GM23338 (cell line): ENCODE results near the gene SNX9. TPM values are rescaled to one million over a fixed set of nuclear protein-coding genes. Genes with fewer than 3 reads are reported as not detected.

Source experiments
- ATAC-seq: fragments of 200-7000 bp; cut with Tn5 transposase; 3 replicates; pipeline ENCODE4 v1.9.1; 2020
- DNase-seq: peaks from one replicate; pipeline ENCODE4 v3.0.0-alpha.2; 2015; ENCODE audit warnings: low spot score
- H2AFZ ChIP-seq: fragments of 200-600 bp; sonication (generic); 2 replicates; pipeline ENCODE4 v1.8.0; 2016; ENCODE audit warnings: antibody characterized with exemption, mild to moderate bottlenecking, moderate library complexity
- H3F3A ChIP-seq: fragments of 200-600 bp; sonication (generic); replicated peaks from 2 replicates; pipeline ENCODE4 v1.8.0; 2017; ENCODE audit warnings: antibody characterized with exemption, mixed run types, low read depth
- H3K27ac ChIP-seq: fragments of 200-600 bp; sonication (generic); 2 replicates; pipeline ENCODE4 v1.6.1; 2016; ENCODE audit warnings: low read depth
- H3K27me3 ChIP-seq: fragments of 200-600 bp; sonication (generic); 2 replicates; pipeline ENCODE4 v1.8.0; 2016; ENCODE audit warnings: mild to moderate bottlenecking, mixed run types, moderate library complexity; ENCODE audit not compliant: insufficient read depth
- H3K36me3 ChIP-seq: fragments of 200-600 bp; sonication (generic); 2 replicates; pipeline ENCODE4 v1.8.0; 2016; ENCODE audit warnings: mild to moderate bottlenecking; ENCODE audit not compliant: insufficient read depth
- H3K4me1 ChIP-seq: fragments of 200-600 bp; sonication (generic); 2 replicates; pipeline ENCODE4 v1.8.0; 2016; ENCODE audit warnings: mild to moderate bottlenecking, moderate library complexity; ENCODE audit not compliant: insufficient read depth
- H3K4me2 ChIP-seq: fragments of 200-600 bp; sonication (generic); 2 replicates; pipeline ENCODE4 v1.7.1; 2017; ENCODE audit warnings: mixed run types
- H3K4me3 ChIP-seq: fragments of 200-600 bp; sonication (generic); 2 replicates; pipeline ENCODE4 v1.6.1; 2016; ENCODE audit warnings: mixed run types
- H3K79me2 ChIP-seq: fragments of 200-600 bp; sonication (generic); replicated peaks from 2 replicates; pipeline ENCODE4 v1.8.0; 2017; ENCODE audit warnings: mild to moderate bottlenecking; ENCODE audit not compliant: insufficient read depth
- H3K9me2 ChIP-seq: fragments of 200-600 bp; sonication (generic); 2 replicates; pipeline ENCODE4 v1.8.0; 2017; ENCODE audit not compliant: insufficient read depth
- H4K20me1 ChIP-seq: fragments of 200-600 bp; sonication (generic); replicated peaks from 2 replicates; pipeline ENCODE4 v1.8.0; 2017; ENCODE audit warnings: mild to moderate bottlenecking; ENCODE audit not compliant: insufficient read depth
- H3K27ac Mint-ChIP-seq: 2 replicates; pipeline ENCODE4 v1.8.0; 2020; ENCODE audit warnings: inconsistent platforms, mild to moderate bottlenecking, moderate library complexity, mixed read lengths
- H3K27me3 Mint-ChIP-seq: 3 replicates; pipeline ENCODE4 v1.8.0; 2022; ENCODE audit warnings: low read depth, mild to moderate bottlenecking, moderate library complexity, mixed read lengths, inconsistent platforms; ENCODE audit not compliant: insufficient read depth, poor library complexity
- H3K36me3 Mint-ChIP-seq: 3 replicates; pipeline ENCODE4 v1.8.0; 2021; ENCODE audit warnings: low read depth, mild to moderate bottlenecking, inconsistent platforms, moderate library complexity, mixed read lengths
- H3K4me1 Mint-ChIP-seq: 3 replicates; pipeline ENCODE4 v1.8.0; 2020; ENCODE audit warnings: mild to moderate bottlenecking, inconsistent platforms, mixed read lengths
- H3K4me3 Mint-ChIP-seq: 3 replicates; pipeline ENCODE4 v1.8.0; 2021; ENCODE audit warnings: moderate library complexity, mild to moderate bottlenecking, inconsistent platforms, mixed read lengths
- H3K9me3 Mint-ChIP-seq: 3 replicates; pipeline ENCODE4 v1.8.0; 2020; ENCODE audit warnings: moderate library complexity, mild to moderate bottlenecking, inconsistent platforms, mixed read lengths
- CREB1 ChIP-seq: fragments of 250-450 bp; sonication (Bioruptor Pico); IDR thresholded peaks from 2 replicates; pipeline ENCODE4 v1.5.0; 2020; ENCODE audit warnings: low read depth, mild to moderate bottlenecking, moderate library complexity
- EZH2 ChIP-seq: fragments of 200-600 bp; sonication (generic); IDR thresholded peaks from one replicate; pipeline ENCODE4 v1.8.0; 2017; ENCODE audit warnings: antibody characterized with exemption, mild to moderate bottlenecking, low read depth; ENCODE audit not compliant: unreplicated experiment
- STAT1 ChIP-seq: IDR thresholded peaks from one replicate; pipeline ENCODE4 v1.6.1; 2016; ENCODE audit warnings: antibody characterized with exemption; ENCODE audit not compliant: unreplicated experiment
- ZNF114 ChIP-seq: fragments of 250-450 bp; sonication (Bioruptor Pico); IDR thresholded peaks from 2 replicates; pipeline ENCODE4 v1.5.0; 2020; ENCODE audit warnings: mild to moderate bottlenecking, moderate library complexity
- ZNF331 ChIP-seq: fragments of 250-450 bp; sonication (Bioruptor Pico); IDR thresholded peaks from 2 replicates; pipeline ENCODE4 v1.5.0; 2020; ENCODE audit warnings: low read depth, mild to moderate bottlenecking, moderate library complexity
- polyA plus RNA-seq: library from polyadenylated mRNA; unstranded; fragments of >200 nt; fragmentation: Nextera tagmentation; extraction: Ambion mirVana; gene quantifications from 2 replicates; pipeline ENCODE4 v1.2.1, GENCODE V29; 2016
- total RNA-seq: library from RNA; depleted of rRNA; stranded (reverse); fragments of >200 nt; shearing (Covaris generic); gene quantifications from 2 replicates; pipeline ENCODE4 v1.2.3, GENCODE V29; 2014
- TF ChIP-seq, protein P1 (sequence below): IDR thresholded peaks from 2 replicates; pipeline ENCODE4 v1.6.1; 2016; ENCODE audit warnings: antibody characterized with exemption
- TF ChIP-seq, protein P2 (sequence below): IDR thresholded peaks from one replicate; pipeline ENCODE4 v1.6.1; 2018; ENCODE audit warnings: antibody characterized with exemption; ENCODE audit not compliant: unreplicated experiment
- TF ChIP-seq, protein P3 (sequence below), 2 experiments: fragments of 200-600 bp in 1 of 2; sonication (generic) in 1 of 2; conservative IDR thresholded peaks; 2 replicates each; pipeline versions ENCODE4 v1.5.1 to v1.6.1; 2016 to 2017; ENCODE audit warnings: antibody characterized with exemption in 2 of 2, low read depth in 2 of 2, mild to moderate bottlenecking in 2 of 2, moderate library complexity in 1 of 2

The SNX9 gene
- total and polyA plus RNA-seq, 2 experiments from 2014 or later = 18.4 to 23.3 TPM

DNA sequence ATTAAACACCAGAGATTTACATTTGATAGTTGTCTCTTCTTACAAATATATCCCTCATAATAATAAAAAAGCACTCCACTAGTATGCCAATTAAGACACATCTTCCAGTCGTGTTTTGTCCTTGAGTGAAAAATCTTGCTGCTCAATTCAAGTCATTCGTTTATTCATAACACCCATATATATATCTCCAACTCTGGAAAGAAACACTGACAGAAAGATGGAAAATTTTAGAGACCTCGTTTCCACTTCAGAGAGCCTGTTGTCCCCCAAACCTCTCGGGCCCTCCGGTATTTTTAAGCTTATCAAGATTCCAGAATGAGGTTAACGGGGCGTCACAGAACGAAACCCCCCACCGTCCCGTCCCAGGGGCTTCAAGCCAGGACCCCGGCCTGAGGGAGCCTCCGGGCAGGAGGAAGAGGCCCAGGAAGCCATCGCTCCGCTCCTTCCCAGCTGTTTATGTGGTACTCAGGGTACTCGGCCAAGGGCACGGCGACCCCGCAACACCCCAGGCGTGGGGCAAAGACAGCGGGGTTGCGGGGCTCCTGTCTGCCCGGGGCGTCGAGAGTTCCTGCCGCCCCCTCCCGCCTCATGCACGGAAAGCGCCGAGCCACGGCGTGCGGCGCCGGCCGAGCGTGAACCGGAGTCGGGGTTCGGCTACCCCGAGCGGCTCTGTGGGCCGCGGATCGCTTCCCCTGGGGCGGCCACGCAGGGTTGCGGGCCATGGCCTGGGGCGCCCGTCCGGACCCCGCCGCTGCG lies 623 bp upstream of the SNX9 start (continued):
- TF ChIP-seq, protein P1, sequence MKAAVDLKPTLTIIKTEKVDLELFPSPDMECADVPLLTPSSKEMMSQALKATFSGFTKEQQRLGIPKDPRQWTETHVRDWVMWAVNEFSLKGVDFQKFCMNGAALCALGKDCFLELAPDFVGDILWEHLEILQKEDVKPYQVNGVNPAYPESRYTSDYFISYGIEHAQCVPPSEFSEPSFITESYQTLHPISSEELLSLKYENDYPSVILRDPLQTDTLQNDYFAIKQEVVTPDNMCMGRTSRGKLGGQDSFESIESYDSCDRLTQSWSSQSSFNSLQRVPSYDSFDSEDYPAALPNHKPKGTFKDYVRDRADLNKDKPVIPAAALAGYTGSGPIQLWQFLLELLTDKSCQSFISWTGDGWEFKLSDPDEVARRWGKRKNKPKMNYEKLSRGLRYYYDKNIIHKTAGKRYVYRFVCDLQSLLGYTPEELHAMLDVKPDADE = no peak
- no peak for TF ChIP-seq CREB1 (CRISPR knock-in tag)
- no peak for TF ChIP-seq ZNF114 (CRISPR knock-in tag)
- TF ChIP-seq ZNF331 (CRISPR knock-in tag) = no peak
- TF ChIP-seq, protein P2, sequence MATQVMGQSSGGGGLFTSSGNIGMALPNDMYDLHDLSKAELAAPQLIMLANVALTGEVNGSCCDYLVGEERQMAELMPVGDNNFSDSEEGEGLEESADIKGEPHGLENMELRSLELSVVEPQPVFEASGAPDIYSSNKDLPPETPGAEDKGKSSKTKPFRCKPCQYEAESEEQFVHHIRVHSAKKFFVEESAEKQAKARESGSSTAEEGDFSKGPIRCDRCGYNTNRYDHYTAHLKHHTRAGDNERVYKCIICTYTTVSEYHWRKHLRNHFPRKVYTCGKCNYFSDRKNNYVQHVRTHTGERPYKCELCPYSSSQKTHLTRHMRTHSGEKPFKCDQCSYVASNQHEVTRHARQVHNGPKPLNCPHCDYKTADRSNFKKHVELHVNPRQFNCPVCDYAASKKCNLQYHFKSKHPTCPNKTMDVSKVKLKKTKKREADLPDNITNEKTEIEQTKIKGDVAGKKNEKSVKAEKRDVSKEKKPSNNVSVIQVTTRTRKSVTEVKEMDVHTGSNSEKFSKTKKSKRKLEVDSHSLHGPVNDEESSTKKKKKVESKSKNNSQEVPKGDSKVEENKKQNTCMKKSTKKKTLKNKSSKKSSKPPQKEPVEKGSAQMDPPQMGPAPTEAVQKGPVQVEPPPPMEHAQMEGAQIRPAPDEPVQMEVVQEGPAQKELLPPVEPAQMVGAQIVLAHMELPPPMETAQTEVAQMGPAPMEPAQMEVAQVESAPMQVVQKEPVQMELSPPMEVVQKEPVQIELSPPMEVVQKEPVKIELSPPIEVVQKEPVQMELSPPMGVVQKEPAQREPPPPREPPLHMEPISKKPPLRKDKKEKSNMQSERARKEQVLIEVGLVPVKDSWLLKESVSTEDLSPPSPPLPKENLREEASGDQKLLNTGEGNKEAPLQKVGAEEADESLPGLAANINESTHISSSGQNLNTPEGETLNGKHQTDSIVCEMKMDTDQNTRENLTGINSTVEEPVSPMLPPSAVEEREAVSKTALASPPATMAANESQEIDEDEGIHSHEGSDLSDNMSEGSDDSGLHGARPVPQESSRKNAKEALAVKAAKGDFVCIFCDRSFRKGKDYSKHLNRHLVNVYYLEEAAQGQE = no peak
- no peak for TF ChIP-seq EZH2

DNA sequence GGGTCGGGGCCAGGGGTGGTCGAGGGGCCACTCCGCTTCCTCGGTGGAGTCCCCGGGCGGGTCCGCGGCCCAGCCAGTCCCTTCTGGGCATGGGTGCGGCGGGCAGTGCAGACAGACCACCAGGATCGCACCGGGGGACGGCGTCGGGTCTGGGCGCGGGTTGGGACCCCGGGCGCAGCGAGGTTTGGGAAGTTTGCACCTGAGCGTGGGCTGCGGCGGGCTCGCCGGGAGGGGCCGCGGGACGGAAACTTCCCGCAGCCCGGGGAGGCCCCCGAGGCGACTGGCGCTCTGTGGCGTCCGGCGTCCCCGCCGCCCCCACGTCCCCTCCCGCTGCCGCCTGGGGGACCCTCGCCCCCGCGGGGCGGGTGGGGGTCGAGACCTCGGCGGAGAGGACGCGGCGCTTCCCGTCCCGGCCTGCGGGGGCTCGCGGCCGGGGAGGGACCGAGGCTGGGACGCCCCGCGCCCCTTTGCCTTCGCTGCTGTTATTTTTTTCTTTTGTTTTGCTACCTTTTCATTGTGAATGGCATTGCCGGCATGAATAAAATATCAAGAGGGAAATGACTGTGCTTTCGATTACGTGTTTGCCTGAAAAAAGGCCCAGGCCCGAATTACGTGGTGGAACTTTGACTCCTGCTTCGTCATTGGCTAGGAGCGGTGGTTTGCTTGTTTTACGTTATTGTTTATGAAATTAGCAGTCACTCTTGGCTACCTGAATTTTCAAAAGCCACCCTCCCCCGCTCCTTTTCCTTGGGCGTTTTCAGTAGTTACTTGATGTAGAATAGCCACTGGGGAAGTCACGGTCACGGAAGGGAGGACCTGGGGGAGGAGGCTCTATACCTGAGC lies 703 bp downstream of the SNX9 start:
- peak overlapping the region; percentile 96 for H3K27ac Mint-ChIP-seq
- H3K9me3 Mint-ChIP-seq = no peaks in the 10 kb centered on the region
- DNase-seq = peak; percentile 49
- H3K27ac ChIP-seq = peak overlapping the region; percentile 74
- no peaks in the 10 kb centered on the region; the same call in 2 of the 3 replicates for H3K36me3 Mint-ChIP-seq
- H3K27me3 Mint-ChIP-seq = peaks cover 14% of the 10 kb centered on the region
- H3K4me3 ChIP-seq = peak overlapping the region; percentile 83
- H3K4me3 Mint-ChIP-seq = peak overlapping the region; percentile 95
- peak overlapping the region; percentile 79 for H3K4me2 ChIP-seq
- H4K20me1 ChIP-seq = no peaks in the 10 kb centered on the region
- no peaks in the 10 kb centered on the region for H3K36me3 ChIP-seq
- H3F3A ChIP-seq = no peaks in the 10 kb centered on the region
- peaks cover 7% of the 10 kb centered on the region for H3K4me1 ChIP-seq
- H3K79me2 ChIP-seq = peaks cover 41% of the 10 kb centered on the region
- peak; percentile 40 for ATAC-seq
- peaks cover 12% of the 10 kb centered on the region; the same call in 1 of the 2 replicates for H3K27me3 ChIP-seq
- TF ChIP-seq EZH2 (no peak), STAT1 (no peak)
- TF ChIP-seq, protein P3, sequence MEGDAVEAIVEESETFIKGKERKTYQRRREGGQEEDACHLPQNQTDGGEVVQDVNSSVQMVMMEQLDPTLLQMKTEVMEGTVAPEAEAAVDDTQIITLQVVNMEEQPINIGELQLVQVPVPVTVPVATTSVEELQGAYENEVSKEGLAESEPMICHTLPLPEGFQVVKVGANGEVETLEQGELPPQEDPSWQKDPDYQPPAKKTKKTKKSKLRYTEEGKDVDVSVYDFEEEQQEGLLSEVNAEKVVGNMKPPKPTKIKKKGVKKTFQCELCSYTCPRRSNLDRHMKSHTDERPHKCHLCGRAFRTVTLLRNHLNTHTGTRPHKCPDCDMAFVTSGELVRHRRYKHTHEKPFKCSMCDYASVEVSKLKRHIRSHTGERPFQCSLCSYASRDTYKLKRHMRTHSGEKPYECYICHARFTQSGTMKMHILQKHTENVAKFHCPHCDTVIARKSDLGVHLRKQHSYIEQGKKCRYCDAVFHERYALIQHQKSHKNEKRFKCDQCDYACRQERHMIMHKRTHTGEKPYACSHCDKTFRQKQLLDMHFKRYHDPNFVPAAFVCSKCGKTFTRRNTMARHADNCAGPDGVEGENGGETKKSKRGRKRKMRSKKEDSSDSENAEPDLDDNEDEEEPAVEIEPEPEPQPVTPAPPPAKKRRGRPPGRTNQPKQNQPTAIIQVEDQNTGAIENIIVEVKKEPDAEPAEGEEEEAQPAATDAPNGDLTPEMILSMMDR (conservative IDR thresholded peaks at IDR 0.05; ENCODE audit: low read depth in 2 of 2) = 0 out of 4 replicates have a peak, but pooled peaks of 1 of the 2 experiments have one; percentile 15
- no peaks in the 10 kb centered on the region for H3K9me2 ChIP-seq
- peaks cover 33% of the 10 kb centered on the region for H3K4me1 Mint-ChIP-seq
- peak overlapping the region; percentile 38; the same call in 1 of the 2 replicates for H2AFZ ChIP-seq
